Esophagus muscularis mucosa (tissue), 4 donors: ENCODE measurements around the gene ZBTB37. TPM values are rescaled to one million over a fixed set of nuclear protein-coding genes. Genes with fewer than 3 reads are reported as not detected.
A peak's percentile ranks its signal among the peaks of the same experiment; 100 is the strongest.

Source experiments
- DNase-seq: peaks from one replicate; pipeline ENCODE4 v3.0.0-alpha.2; 2017; ENCODE audit errors: extremely low spot score
- H3K27ac ChIP-seq, 4 donors: fragments of 200-600 bp; sonication (generic); replicated peaks in 1 of 4; 1 replicate in 3 of 4; 2 replicates in 1 of 4; pipeline ENCODE4 v1.5.1; 2016 to 2019; ENCODE audit warnings: mild to moderate bottlenecking in 1 of 4
- H3K27me3 ChIP-seq, 4 donors: fragments of 200-600 bp; sonication (generic); one replicate each; pipeline versions ENCODE4 v1.5.1 to v1.6.0; 2016 to 2019
- H3K36me3 ChIP-seq, 4 donors: fragments of 200-600 bp; sonication (generic); one replicate each; pipeline ENCODE4 v1.5.1; 2016 to 2019
- H3K4me1 ChIP-seq, 4 donors: fragments of 200-600 bp; sonication (generic); one replicate each; pipeline ENCODE4 v1.5.1; 2016 to 2019
- H3K4me3 ChIP-seq, 4 donors: fragments of 200-600 bp; sonication (generic); 1 replicate in 2 of 4; 2 replicates in 2 of 4; pipeline ENCODE4 v1.5.1; 2016 to 2019; ENCODE audit warnings: mild to moderate bottlenecking in 4 of 4, moderate library complexity in 1 of 4
- H3K9me3 ChIP-seq, 4 donors: fragments of 200-600 bp; sonication (generic); 1 replicate in 3 of 4; 2 replicates in 1 of 4; pipeline ENCODE4 v1.5.1; 2016 to 2019
- CTCF ChIP-seq, 3 experiments: fragments of 200-600 bp in 2 of 3; fragments of 450-650 bp in 1 of 3; sonication (generic) in 2 of 3; IDR thresholded peaks; one replicate each; pipeline ENCODE4 v1.5.1; 2017 to 2019; ENCODE audit warnings: antibody characterized with exemption in 3 of 3, mild to moderate bottlenecking in 2 of 3, moderate library complexity in 1 of 3
- EP300 ChIP-seq: sonication (generic); formaldehyde crosslinking; IDR thresholded peaks from one replicate; pipeline ENCODE4 v1.6.1; 2017; ENCODE audit warnings: antibody characterized with exemption
- POLR2A ChIP-seq: fragments of 450-650 bp; IDR thresholded peaks from one replicate; pipeline ENCODE4 v1.6.1; 2017; ENCODE audit warnings: antibody characterized with exemption, moderate library complexity, mild to moderate bottlenecking, low read depth
- POLR2AphosphoS5 ChIP-seq, 2 donors: sonication (generic); formaldehyde crosslinking; IDR thresholded peaks; one replicate each; pipeline ENCODE4 v1.6.1; 2017; ENCODE audit warnings: antibody characterized with exemption in 2 of 2
- whole genome bisulfite sequencing: methylation state at CpG from one replicate; pipeline ENCODE4 v1.1.5; 2018; 5-methylcytosine and 5-hydroxymethylcytosine counted together
- intact Hi-C: fragments of 100-400 bp; cut with DNase I; formaldehyde crosslinking; loops from one replicate; pipeline ENCODE4 v1.15.1; 2023
- total RNA-seq, 4 donors: library from RNA; depleted of rRNA; stranded (reverse); fragments of >200 nt; gene quantifications; one replicate each; pipeline versions ENCODE4 v1.1.0 to v1.2.1, GENCODE V29; 2016

The ZBTB37 gene
- total RNA-seq, 4 donors from 2014 or later: 6.1 to 9.3 (median 7.0) TPM

GRCh38 chr1:173865468-173866164 is 2.6 kb upstream of the ZBTB37 start:
- Histone ChIP-seq H3K27ac (peak overlapping the region in 2 of 4 donors; percentile 13 to 99), H3K36me3 (peaks cover 32 to 65% (median 53%) of the 10 kb centered on the region in 4 donors), H3K9me3 (no peaks in the 10 kb centered on the region), H3K4me3 (peak overlapping the region in 2 of 4 donors; percentile 5 to 96), H3K27me3 (no peaks in the 10 kb centered on the region), H3K4me1 (peaks cover 20 to 48% (median 46%) of the 10 kb centered on the region in 4 donors)
- intact Hi-C loops: loop anchor here (2.0 to 5.0 kb wide), 3 partner anchors 41 to 433 kb away; partner anchors contain the start of genes CENPL, DARS2 and RC3H1
- no peak for DNase-seq
- TF ChIP-seq EP300 (no peak), POLR2AphosphoS5 (IDR thresholded peaks at IDR 0.05) (no peak), POLR2A (no peak), CTCF (IDR thresholded peaks at IDR 0.05) (no peak)
- 34% methylated on average over 4 of the region's 4 CpGs for WGBS

DNA sequence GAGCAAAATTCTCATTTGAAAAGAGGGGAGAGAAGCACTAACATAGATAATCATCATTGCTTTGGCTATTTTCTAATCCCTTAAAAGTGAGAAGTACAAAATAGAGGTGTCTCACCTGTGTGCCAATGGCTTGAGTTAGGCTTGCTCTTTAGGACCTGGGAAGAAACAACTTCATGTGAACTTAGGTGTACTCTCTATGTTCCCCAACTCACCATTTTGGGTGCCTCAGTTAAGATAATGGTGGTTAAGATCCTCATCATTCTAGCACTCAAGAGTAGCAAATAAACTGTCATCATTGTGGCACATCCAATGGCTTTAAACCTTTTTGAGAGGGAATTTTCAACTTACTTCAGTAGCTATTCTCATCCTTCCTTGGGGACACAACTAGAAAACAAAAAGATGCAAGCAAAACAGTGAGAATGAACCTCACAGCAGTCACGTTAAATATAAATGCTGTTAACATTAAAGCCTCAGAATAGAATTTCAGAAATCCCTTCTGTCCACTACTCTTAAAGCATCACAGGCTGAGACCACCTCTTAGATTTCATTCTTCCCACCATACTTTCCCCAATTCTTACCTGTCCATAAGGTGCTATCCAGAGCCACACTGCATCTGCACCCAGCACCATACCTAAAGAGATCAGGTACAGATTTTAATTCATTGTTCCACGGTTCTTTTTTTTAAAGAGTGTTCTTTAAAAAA is 1.6 kb upstream of the ZBTB37 start:
- intact Hi-C loops: loop anchor here (2.0 to 5.0 kb wide), 3 partner anchors 42 to 434 kb away; partner anchors contain the start of genes CENPL, DARS2 and RC3H1
- Histone ChIP-seq H3K4me3 (peak overlapping the region; percentile 92 to 99 (median 96)), H3K4me1 (peaks cover 25 to 57% (median 53%) of the 10 kb centered on the region in 4 donors), H3K27me3 (no peaks in the 10 kb centered on the region), H3K36me3 (peaks cover 32 to 66% (median 49%) of the 10 kb centered on the region in 4 donors), H3K9me3 (no peaks in the 10 kb centered on the region), H3K27ac (peak overlapping the region; percentile 92 to 99 (median 97))
- DNase-seq: no peak
- WGBS: 24% methylated on average over 2 of the region's 2 CpGs
- TF ChIP-seq EP300 (no peak), POLR2AphosphoS5 (IDR thresholded peaks at IDR 0.05) (no peak), CTCF (IDR thresholded peaks at IDR 0.05) (no peak), POLR2A (no peak)

DNA sequence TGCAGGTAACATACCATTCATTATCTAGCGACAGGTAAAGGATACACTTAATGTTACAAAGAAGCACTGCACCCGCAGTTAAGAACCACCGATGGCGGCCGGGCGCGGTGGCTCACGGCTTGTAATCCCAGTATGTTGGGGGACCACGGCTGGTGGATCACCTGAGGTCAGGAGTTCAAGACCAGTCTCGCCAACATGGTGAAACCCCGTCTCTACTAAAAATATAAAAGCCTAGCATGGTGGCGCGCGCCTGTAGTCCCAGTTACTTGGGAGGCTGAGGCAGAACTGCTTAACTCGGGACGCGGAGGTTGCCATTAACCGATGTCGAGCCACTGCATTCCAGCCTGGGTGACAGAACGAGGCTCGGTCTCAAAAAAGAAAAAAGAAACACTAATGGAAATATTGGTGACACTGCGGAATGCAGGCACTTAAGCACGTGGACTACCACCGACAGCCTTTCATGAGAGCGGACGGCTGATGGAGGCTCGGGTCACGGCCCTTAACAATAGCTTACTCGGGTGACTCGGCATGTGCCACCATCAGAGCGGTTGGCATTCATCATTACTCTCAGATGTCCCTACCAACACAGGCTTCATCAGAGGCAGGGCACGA is 933 bp upstream of the ZBTB37 start:
- 4% methylated on average over 32 of the region's 32 CpGs for WGBS
- no peaks in the 10 kb centered on the region for H3K27me3 ChIP-seq
- peaks cover 32 to 66% (median 43%) of the 10 kb centered on the region in 4 donors for H3K36me3 ChIP-seq
- H3K4me3 ChIP-seq: peak overlapping the region; percentile 92 to 99 (median 96)
- no peak for TF ChIP-seq POLR2AphosphoS5 (IDR thresholded peaks at IDR 0.05)
- no peak for TF ChIP-seq CTCF (IDR thresholded peaks at IDR 0.05)
- TF ChIP-seq EP300: no peak
- no peak for TF ChIP-seq POLR2A
- no peak for DNase-seq
- peaks cover 25 to 60% (median 53%) of the 10 kb centered on the region in 4 donors for H3K4me1 ChIP-seq
- peak overlapping the region; percentile 92 to 99 (median 97) for H3K27ac ChIP-seq
- intact Hi-C loops: loop anchor here (2.0 to 5.0 kb wide), 3 partner anchors 42 to 435 kb away; partner anchors contain the start of genes CENPL, DARS2 and RC3H1
- H3K9me3 ChIP-seq: no peaks in the 10 kb centered on the region

DNA sequence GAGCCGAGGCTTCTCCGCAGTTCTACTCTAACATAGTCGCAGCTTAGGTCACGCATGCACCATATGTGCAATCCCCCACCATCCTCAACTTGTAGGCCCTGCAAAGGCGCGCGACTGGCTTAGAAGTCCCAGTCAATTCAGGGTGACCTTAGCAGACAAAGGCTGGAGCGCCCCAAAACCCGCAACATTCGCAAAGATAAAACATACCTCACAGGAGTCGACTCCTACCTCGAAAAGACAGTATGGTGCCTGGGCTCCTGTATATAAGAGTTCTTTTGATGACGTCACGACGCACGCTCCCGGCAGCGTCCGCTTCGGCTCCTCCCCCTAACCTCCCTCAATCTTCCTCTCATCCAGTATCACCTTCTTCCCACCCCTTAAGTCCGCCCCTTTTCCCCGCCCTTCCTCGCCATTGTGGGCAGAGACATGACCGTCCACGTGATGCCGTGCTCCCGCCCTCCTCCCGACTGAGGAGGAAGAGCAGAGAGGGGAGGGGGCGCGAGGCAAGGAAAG is 371 bp upstream of the ZBTB37 start, which contains the start of gene GAS5:
GAS5 (minus strand) TSS at position 237 of the 513 bp plus-strand sequence.
- under 1% methylated on average over 28 of the region's 30 CpGs for WGBS
- peak within 1 kb of the TSS; percentile 92 to 99 (median 96) for H3K4me3 ChIP-seq
- intact Hi-C loops: loop anchor here (2.0 to 5.0 kb wide), 3 partner anchors 43 to 436 kb away; partner anchors contain the start of genes CENPL, DARS2 and RC3H1
- H3K4me1 ChIP-seq: peaks cover 25 to 60% (median 53%) of the 10 kb centered on the region in 4 donors
- TF ChIP-seq EP300 (no peak), POLR2A (peak; percentile 97), CTCF (IDR thresholded peaks at IDR 0.05) (no peak), POLR2AphosphoS5 (IDR thresholded peaks at IDR 0.05) (peak; percentile 93 to 99)
- peak within 1 kb of the TSS; percentile 92 to 99 (median 97) for H3K27ac ChIP-seq
- peaks cover 28 to 62% (median 38%) of the 10 kb centered on the region in 4 donors for H3K36me3 ChIP-seq
- H3K9me3 ChIP-seq: no peaks in the 10 kb centered on the region
- peak; percentile 100 for DNase-seq
- H3K27me3 ChIP-seq: no peaks in the 10 kb centered on the region
